ENCODE data around the gene DDHD1.

Gene DDHD1

GRCh38 chr14:53010193-53011040 lies 142.7 kb downstream of the DDHD1 start:
- TF ChIP-seq, protein P1, sequence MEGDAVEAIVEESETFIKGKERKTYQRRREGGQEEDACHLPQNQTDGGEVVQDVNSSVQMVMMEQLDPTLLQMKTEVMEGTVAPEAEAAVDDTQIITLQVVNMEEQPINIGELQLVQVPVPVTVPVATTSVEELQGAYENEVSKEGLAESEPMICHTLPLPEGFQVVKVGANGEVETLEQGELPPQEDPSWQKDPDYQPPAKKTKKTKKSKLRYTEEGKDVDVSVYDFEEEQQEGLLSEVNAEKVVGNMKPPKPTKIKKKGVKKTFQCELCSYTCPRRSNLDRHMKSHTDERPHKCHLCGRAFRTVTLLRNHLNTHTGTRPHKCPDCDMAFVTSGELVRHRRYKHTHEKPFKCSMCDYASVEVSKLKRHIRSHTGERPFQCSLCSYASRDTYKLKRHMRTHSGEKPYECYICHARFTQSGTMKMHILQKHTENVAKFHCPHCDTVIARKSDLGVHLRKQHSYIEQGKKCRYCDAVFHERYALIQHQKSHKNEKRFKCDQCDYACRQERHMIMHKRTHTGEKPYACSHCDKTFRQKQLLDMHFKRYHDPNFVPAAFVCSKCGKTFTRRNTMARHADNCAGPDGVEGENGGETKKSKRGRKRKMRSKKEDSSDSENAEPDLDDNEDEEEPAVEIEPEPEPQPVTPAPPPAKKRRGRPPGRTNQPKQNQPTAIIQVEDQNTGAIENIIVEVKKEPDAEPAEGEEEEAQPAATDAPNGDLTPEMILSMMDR (IDR thresholded peaks at IDR 0.05; ENCODE audit: insufficient read depth, low read depth, low read length, missing control alignments), result no peak
- no peak overlapping the region for H3K4me3 ChIP-seq (ENCODE audit: low read length)

GRCh38 chr14:53006931-53007562 lies 146.1 kb downstream of the DDHD1 start:
- no peak overlapping the region for H3K4me3 ChIP-seq (ENCODE audit: low read length)
- TF ChIP-seq, protein P1 (IDR thresholded peaks at IDR 0.05; ENCODE audit: insufficient read depth, low read depth, low read length, missing control alignments), result no peak
- DNase-seq (ENCODE audit: low read depth), result no peak

More at GRCh38 chr14:53010193-53011040, 142.7 kb downstream of the DDHD1 start:
- no peak for DNase-seq (ENCODE audit: low read depth)

DNA sequence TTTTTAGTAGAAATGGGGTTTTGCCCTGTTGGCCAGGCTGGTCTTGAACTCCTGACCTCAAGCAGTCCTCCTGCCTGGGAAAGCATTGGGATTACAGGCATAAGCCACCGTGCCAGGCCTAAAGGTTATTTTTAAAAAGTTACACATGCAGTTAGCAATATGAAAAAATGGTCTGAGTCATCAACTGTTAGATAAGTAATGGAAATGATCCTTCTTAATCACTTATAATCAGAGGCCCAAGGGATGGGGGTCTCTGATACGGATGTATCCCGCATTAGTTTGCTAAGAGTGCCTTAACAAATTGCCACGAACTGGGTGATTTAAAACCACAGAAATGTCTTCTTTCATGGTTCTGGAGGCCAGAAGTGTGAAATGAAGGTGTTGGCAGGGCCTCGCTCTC lies 148.1 kb downstream of the DDHD1 start:
- no peak for DNase-seq (ENCODE audit: low read depth)
- H3K4me3 ChIP-seq (ENCODE audit: low read length), result no peak overlapping the region
- TF ChIP-seq, protein P1 (IDR thresholded peaks at IDR 0.05; ENCODE audit: insufficient read depth, low read depth, low read length, missing control alignments), result no peak

- no peak for DNase-seq (ENCODE audit: low read depth)
- H3K4me3 ChIP-seq (ENCODE audit: low read length), result no peak overlapping the region
- TF ChIP-seq, protein P1 (IDR thresholded peaks at IDR 0.05; ENCODE audit: insufficient read depth, low read depth, low read length, missing control alignments), result no peak
These were observed 149.3 kb downstream of the DDHD1 start for GRCh38 chr14:53003776-53004175.

DNA sequence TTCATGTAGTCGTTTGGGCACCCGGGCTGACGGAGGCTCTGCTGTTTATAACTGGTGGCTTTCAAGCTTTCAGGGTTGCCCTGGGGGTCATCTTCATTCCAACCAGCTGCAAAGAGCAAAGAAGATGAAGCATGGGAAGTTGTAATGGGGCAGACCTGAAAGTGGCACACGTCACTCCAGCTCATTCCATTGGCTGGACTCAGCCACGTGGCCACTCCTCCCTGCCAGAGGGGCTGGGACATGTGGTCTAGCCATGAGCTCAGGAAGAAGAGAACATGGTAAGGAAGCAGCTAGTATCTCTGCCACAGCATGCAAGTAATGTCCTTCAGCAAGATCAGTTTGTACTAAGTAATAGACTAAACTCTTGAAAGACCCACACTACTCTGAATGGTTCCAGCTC lies 150.5 kb downstream of the DDHD1 start:
- no peak overlapping the region for H3K4me3 ChIP-seq (ENCODE audit: low read length)
- TF ChIP-seq, protein P1 (IDR thresholded peaks at IDR 0.05; ENCODE audit: insufficient read depth, low read depth, low read length, missing control alignments), result no peak
- DNase-seq (ENCODE audit: low read depth), result no peak

GRCh38 chr14:53001787-53002378 lies 151.2 kb downstream of the DDHD1 start:
- TF ChIP-seq, protein P1 (IDR thresholded peaks at IDR 0.05; ENCODE audit: insufficient read depth, low read depth, low read length, missing control alignments), result no peak
- no peak overlapping the region for H3K4me3 ChIP-seq (ENCODE audit: low read length)
- DNase-seq (ENCODE audit: low read depth), result no peak
